Neural cell (in vitro differentiated cells): ENCODE results near the gene TIAM2. TPM values are rescaled to one million over a fixed set of nuclear protein-coding genes. Genes with fewer than 3 reads are reported as not detected.

ENCODE experiments used
- H2AFZ ChIP-seq: fragments of 200-600, 300-800 bp; sonication (generic), shearing (Covaris generic); 2 replicates; pipeline ENCODE4 v1.6.0; 2014; ENCODE audit warnings: low read depth, mild to moderate bottlenecking, antibody characterized with exemption, low read length, moderate library complexity
- H3F3A ChIP-seq: fragments of 200-600 bp; shearing (Covaris generic); 2 replicates; pipeline ENCODE4 v1.6.1; 2016; ENCODE audit warnings: mild to moderate bottlenecking, moderate library complexity, mixed read lengths, antibody characterized with exemption, low read length; ENCODE audit not compliant: insufficient read depth, poor library complexity, severe bottlenecking
- H3K27ac ChIP-seq: fragments of 200-600, 300-800 bp; sonication (generic), shearing (Covaris generic); 2 replicates; pipeline ENCODE4 v1.5.1; 2014; ENCODE audit warnings: mild to moderate bottlenecking, low read length, moderate library complexity
- H3K27me3 ChIP-seq: fragments of 300-800, 200-600 bp; sonication (generic), shearing (Covaris generic); 2 replicates; pipeline ENCODE4 v1.6.0; 2014; ENCODE audit warnings: mild to moderate bottlenecking, low read depth, low read length, moderate library complexity; ENCODE audit not compliant: insufficient read depth
- H3K36me3 ChIP-seq: fragments of 300-800, 200-600 bp; sonication (generic), shearing (Covaris generic); 2 replicates; pipeline ENCODE4 v1.5.1; 2014; ENCODE audit warnings: mild to moderate bottlenecking, antibody characterized with exemption, low read length, moderate library complexity; ENCODE audit not compliant: insufficient read depth
- H3K4me2 ChIP-seq: fragments of 300-800, 200-600 bp; sonication (generic), shearing (Covaris generic); 2 replicates; pipeline ENCODE4 v1.6.0; 2014; ENCODE audit warnings: mild to moderate bottlenecking, low read length
- H3K4me3 ChIP-seq: fragments of 300-800, 200-600 bp; sonication (generic), shearing (Covaris generic); 2 replicates; pipeline ENCODE4 v1.5.1; 2014; ENCODE audit warnings: mild to moderate bottlenecking, low read length, moderate library complexity
- H3K79me2 ChIP-seq: fragments of 200-600 bp; shearing (Covaris generic); replicated peaks from 2 replicates; pipeline ENCODE4 v1.6.0; 2014; ENCODE audit warnings: mild to moderate bottlenecking, low read length, moderate library complexity; ENCODE audit not compliant: insufficient read depth
- H3K9ac ChIP-seq: fragments of 300-800, 200-600 bp; sonication (generic), shearing (Covaris generic); 2 replicates; pipeline ENCODE4 v1.6.1; 2016; ENCODE audit warnings: mild to moderate bottlenecking, low read length, mixed read lengths
- H3K9me2 ChIP-seq: fragments of 200-600 bp; shearing (Covaris generic); 2 replicates; pipeline ENCODE4 v1.6.1; 2016; ENCODE audit warnings: mild to moderate bottlenecking, low read length, mixed read lengths; ENCODE audit not compliant: insufficient read depth
- H3K9me3 ChIP-seq: fragments of 200-600, 300-800 bp; sonication (generic), shearing (Covaris generic); 2 replicates; pipeline ENCODE4 v1.6.1; 2016; ENCODE audit warnings: mild to moderate bottlenecking, mixed run types, low read length, moderate library complexity, mixed read lengths
- H4K20me1 ChIP-seq: fragments of 200-600 bp; shearing (Covaris generic); 2 replicates; pipeline ENCODE4 v1.6.1; 2016; ENCODE audit warnings: mild to moderate bottlenecking, mixed run types; ENCODE audit not compliant: insufficient read depth
- EP300 ChIP-seq: fragments of 450-650 bp; conservative IDR thresholded peaks from 2 replicates; pipeline ENCODE4 v1.6.1; 2014; ENCODE audit warnings: antibody characterized with exemption, mild to moderate bottlenecking, moderate library complexity; ENCODE audit not compliant: poor library complexity, severe bottlenecking
- EZH2 ChIP-seq: fragments of 200-600, 300-800 bp; shearing (Covaris generic), sonication (generic); IDR thresholded peaks from 2 replicates; pipeline ENCODE4 v1.6.1; 2014; ENCODE audit warnings: antibody characterized with exemption, low read length, borderline replicate concordance, mild to moderate bottlenecking; ENCODE audit not compliant: insufficient read depth, poor library complexity, severe bottlenecking
- MXI1 ChIP-seq: fragments of 450-650 bp; conservative IDR thresholded peaks from 2 replicates; pipeline ENCODE4 v1.6.1; 2014; ENCODE audit warnings: antibody characterized with exemption, mild to moderate bottlenecking; ENCODE audit not compliant: poor library complexity, severe bottlenecking
- POLR2AphosphoS5 ChIP-seq: IDR thresholded peaks from 2 replicates; pipeline ENCODE4 v1.6.1; 2012
- RAD21 ChIP-seq: fragments of 450-650 bp; conservative IDR thresholded peaks from 2 replicates; pipeline ENCODE4 v1.6.1; 2014; ENCODE audit warnings: antibody characterized with exemption, mild to moderate bottlenecking, moderate library complexity
- SMC3 ChIP-seq: fragments of 450-650 bp; conservative IDR thresholded peaks from 2 replicates; pipeline ENCODE4 v1.6.1; 2014; ENCODE audit warnings: antibody characterized with exemption, mild to moderate bottlenecking, moderate library complexity; ENCODE audit not compliant: poor library complexity
- TAF1 ChIP-seq: IDR thresholded peaks from 2 replicates; pipeline ENCODE4 v1.6.1; 2012; ENCODE audit warnings: low read depth
- polyA plus RNA-seq: library from polyadenylated mRNA; depleted of rRNA; stranded (reverse); fragments of >200 nt; gene quantifications from 2 replicates; pipeline ENCODE4 v1.2.3, GENCODE V29; 2014
- TF ChIP-seq, protein P1 (sequence below): IDR thresholded peaks from 2 replicates; pipeline ENCODE4 v1.6.1; 2012; ENCODE audit warnings: borderline replicate concordance
- TF ChIP-seq, protein P2 (sequence below): fragments of 450-650 bp; IDR thresholded peaks from 2 replicates; pipeline ENCODE4 v1.5.1; 2014; ENCODE audit warnings: antibody characterized with exemption, mild to moderate bottlenecking, moderate library complexity; ENCODE audit not compliant: poor library complexity, severe bottlenecking

The TIAM2 gene
- polyA plus RNA-seq, 1 donor from 2014 or later, result 73.3 TPM

DNA sequence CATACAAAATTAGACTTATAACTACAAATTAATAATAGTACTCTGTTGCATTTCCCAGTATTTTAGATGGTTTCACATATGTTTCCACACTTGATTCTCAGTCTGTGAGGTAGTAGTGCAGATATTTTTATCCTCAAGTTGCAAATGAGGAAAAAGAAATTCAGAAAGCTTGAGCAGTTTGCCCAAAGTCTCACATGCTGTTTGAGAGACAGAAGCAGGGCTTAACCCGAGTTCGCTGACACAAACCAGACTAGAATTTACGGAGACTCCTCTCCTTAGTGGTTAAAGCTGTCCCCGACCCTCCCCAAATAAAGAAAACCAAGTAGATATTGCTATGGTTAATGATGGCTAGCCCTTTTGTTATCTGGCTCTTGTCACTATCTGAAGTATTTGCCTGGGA is 126.2 kb downstream of the TIAM2 start (continued):
- TF ChIP-seq, protein P1, sequence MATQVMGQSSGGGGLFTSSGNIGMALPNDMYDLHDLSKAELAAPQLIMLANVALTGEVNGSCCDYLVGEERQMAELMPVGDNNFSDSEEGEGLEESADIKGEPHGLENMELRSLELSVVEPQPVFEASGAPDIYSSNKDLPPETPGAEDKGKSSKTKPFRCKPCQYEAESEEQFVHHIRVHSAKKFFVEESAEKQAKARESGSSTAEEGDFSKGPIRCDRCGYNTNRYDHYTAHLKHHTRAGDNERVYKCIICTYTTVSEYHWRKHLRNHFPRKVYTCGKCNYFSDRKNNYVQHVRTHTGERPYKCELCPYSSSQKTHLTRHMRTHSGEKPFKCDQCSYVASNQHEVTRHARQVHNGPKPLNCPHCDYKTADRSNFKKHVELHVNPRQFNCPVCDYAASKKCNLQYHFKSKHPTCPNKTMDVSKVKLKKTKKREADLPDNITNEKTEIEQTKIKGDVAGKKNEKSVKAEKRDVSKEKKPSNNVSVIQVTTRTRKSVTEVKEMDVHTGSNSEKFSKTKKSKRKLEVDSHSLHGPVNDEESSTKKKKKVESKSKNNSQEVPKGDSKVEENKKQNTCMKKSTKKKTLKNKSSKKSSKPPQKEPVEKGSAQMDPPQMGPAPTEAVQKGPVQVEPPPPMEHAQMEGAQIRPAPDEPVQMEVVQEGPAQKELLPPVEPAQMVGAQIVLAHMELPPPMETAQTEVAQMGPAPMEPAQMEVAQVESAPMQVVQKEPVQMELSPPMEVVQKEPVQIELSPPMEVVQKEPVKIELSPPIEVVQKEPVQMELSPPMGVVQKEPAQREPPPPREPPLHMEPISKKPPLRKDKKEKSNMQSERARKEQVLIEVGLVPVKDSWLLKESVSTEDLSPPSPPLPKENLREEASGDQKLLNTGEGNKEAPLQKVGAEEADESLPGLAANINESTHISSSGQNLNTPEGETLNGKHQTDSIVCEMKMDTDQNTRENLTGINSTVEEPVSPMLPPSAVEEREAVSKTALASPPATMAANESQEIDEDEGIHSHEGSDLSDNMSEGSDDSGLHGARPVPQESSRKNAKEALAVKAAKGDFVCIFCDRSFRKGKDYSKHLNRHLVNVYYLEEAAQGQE, result no peak
- TF ChIP-seq POLR2AphosphoS5 (no peak), SMC3 (no peak)

DNA sequence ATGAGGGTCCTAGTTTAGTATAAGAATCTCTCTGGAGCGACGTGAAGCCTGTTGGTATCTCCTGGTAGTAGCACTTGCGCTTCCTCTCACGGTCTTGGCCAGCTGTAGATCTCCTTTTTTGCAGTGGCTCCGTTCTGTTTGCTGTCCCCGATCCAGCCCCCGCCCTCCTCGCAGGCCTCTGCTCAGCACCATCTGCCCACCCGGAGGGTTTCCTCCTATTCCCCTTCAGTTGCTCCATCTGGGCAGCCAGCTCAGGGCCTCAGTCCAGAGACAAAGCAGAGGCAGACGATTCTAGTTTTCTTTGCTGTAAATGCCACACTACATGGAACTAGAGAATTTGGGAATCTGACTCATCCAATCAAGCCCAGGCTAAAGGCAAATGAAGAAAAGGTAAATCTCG is 126.6 kb downstream of the TIAM2 start:
- no peak overlapping the region for H3K27ac ChIP-seq
- TF ChIP-seq SMC3 (no peak), POLR2AphosphoS5 (no peak), TAF1 (no peak), EZH2 (no peak), RAD21 (no peak), EP300 (no peak), MXI1 (no peak)
- TF ChIP-seq, protein P1, result no peak
- TF ChIP-seq, protein P2, sequence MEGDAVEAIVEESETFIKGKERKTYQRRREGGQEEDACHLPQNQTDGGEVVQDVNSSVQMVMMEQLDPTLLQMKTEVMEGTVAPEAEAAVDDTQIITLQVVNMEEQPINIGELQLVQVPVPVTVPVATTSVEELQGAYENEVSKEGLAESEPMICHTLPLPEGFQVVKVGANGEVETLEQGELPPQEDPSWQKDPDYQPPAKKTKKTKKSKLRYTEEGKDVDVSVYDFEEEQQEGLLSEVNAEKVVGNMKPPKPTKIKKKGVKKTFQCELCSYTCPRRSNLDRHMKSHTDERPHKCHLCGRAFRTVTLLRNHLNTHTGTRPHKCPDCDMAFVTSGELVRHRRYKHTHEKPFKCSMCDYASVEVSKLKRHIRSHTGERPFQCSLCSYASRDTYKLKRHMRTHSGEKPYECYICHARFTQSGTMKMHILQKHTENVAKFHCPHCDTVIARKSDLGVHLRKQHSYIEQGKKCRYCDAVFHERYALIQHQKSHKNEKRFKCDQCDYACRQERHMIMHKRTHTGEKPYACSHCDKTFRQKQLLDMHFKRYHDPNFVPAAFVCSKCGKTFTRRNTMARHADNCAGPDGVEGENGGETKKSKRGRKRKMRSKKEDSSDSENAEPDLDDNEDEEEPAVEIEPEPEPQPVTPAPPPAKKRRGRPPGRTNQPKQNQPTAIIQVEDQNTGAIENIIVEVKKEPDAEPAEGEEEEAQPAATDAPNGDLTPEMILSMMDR, result no peak
- H3K36me3 ChIP-seq, result no peaks in the 10 kb centered on the region
- H3F3A ChIP-seq, result no peaks in the 10 kb centered on the region
- no peaks in the 10 kb centered on the region for H3K9me2 ChIP-seq
- no peak overlapping the region for H3K9ac ChIP-seq
- H4K20me1 ChIP-seq, result no peaks in the 10 kb centered on the region
- H3K79me2 ChIP-seq, result no peaks in the 10 kb centered on the region
- no peak overlapping the region for H3K4me2 ChIP-seq
- H3K27me3 ChIP-seq, result no peaks in the 10 kb centered on the region
- no peaks in the 10 kb centered on the region for H3K9me3 ChIP-seq
- no peak overlapping the region for H2AFZ ChIP-seq
- H3K4me3 ChIP-seq, result no peak overlapping the region
